HepG2 (cell line): Measurements from ENCODE around the gene TRIM37. TPM values are rescaled to one million over a fixed set of nuclear protein-coding genes. Genes with fewer than 3 reads are reported as not detected.
A peak's percentile ranks its signal among the peaks of the same experiment; 100 is the strongest.

ENCODE experiments used
- ARID4A ChIP-seq: sonication (generic); formaldehyde crosslinking; IDR thresholded peaks from 2 replicates; pipeline ENCODE4 v1.5.0; 2020; ENCODE audit warnings: mild to moderate bottlenecking, missing genetic modification reagents, borderline replicate concordance
- ATF2 ChIP-seq: sonication (generic); formaldehyde crosslinking; IDR thresholded peaks from 2 replicates; pipeline ENCODE4 v1.4.0; 2020; ENCODE audit warnings: missing genetic modification reagents
- CHD4 ChIP-seq: fragments of 200-600 bp; sonication (generic); IDR thresholded peaks from 2 replicates; pipeline ENCODE4 v1.7.0; 2017; ENCODE audit warnings: mild to moderate bottlenecking, low read length, borderline replicate concordance
- EP300 ChIP-seq, 3 experiments: sonication (generic) in 1 of 3; formaldehyde crosslinking in 1 of 3; IDR thresholded peaks; 2 replicates each; pipeline versions ENCODE4 v1.5.1 to v1.6.1; 2011 to 2020; ENCODE audit warnings: low read depth in 2 of 3, low read length in 2 of 3, borderline replicate concordance in 1 of 3, improper control_type of control experiment in 1 of 3, mild to moderate bottlenecking in 1 of 3, missing genetic modification reagents in 1 of 3, moderate library complexity in 1 of 3
- KDM5B ChIP-seq: sonication (generic); formaldehyde crosslinking; IDR thresholded peaks from 2 replicates; pipeline ENCODE4 v1.4.0; 2020; ENCODE audit warnings: missing genetic modification reagents, mild to moderate bottlenecking, borderline replicate concordance
- NCOA2 ChIP-seq: sonication (generic); formaldehyde crosslinking; IDR thresholded peaks from 2 replicates; pipeline ENCODE4 v1.8.0; 2022; ENCODE audit warnings: inconsistent platforms
- NCOR1 ChIP-seq: fragments of 200-600 bp; sonication (generic); IDR thresholded peaks from 2 replicates; pipeline ENCODE4 v1.7.0; 2017; ENCODE audit warnings: antibody characterized with exemption, low read length, borderline replicate concordance
- REST ChIP-seq, 2 experiments: IDR thresholded peaks; 2 replicates each; pipeline ENCODE4 v1.6.1; 2011 to 2012; ENCODE audit warnings: low read length in 2 of 2, borderline replicate concordance in 1 of 2, low read depth in 1 of 2, mild to moderate bottlenecking in 1 of 2, moderate library complexity in 1 of 2
- SMAD3 ChIP-seq: sonication (generic); formaldehyde crosslinking; IDR thresholded peaks from 2 replicates; pipeline ENCODE4 v1.4.0; 2020; ENCODE audit warnings: missing genetic modification reagents
- SP2 ChIP-seq: sonication (generic); formaldehyde crosslinking; IDR thresholded peaks from 2 replicates; pipeline ENCODE4 v1.5.1; 2020; ENCODE audit warnings: mild to moderate bottlenecking, missing genetic modification reagents
- TBL1XR1 ChIP-seq: fragments of 150-350 bp; IDR thresholded peaks from 2 replicates; pipeline ENCODE4 v1.6.1; 2014; ENCODE audit warnings: borderline replicate concordance, low read length; ENCODE audit not compliant: partially characterized antibody
- TEAD3 ChIP-seq: optimal IDR thresholded peaks from 2 replicates; pipeline ENCODE3; 2016; ENCODE audit warnings: borderline replicate concordance
- THAP9 ChIP-seq: sonication (generic); formaldehyde crosslinking; IDR thresholded peaks from 2 replicates; pipeline ENCODE4; 2020; ENCODE audit warnings: missing genetic modification reagents, mild to moderate bottlenecking, borderline replicate concordance
- ZNF547 ChIP-seq: sonication (generic); formaldehyde crosslinking; IDR thresholded peaks from 2 replicates; pipeline ENCODE4 v1.5.1; 2020; ENCODE audit warnings: mild to moderate bottlenecking, missing genetic modification reagents
- polyA plus RNA-seq, 8 experiments: library from polyadenylated mRNA; depleted of rRNA in 3 of 8; stranded (reverse) in 7 of 8; unstranded in 1 of 8; fragments of >200 nt; fragmentation: Illumina TruSeq in 4 of 8; extraction: Trizol in 4 of 8; gene quantifications; 2 replicates each; pipeline versions ENCODE4 v1.2.1 to v1.2.3, GENCODE V29; 2011 to 2016; ENCODE audit warnings: low read depth in 4 of 8, missing spikeins in 1 of 8, mixed read lengths in 1 of 8; ENCODE audit not compliant: insufficient read depth in 1 of 8
- total RNA-seq, 5 experiments: library from RNA; depleted of rRNA; stranded (reverse); fragments of >200 nt; fragmentation: Illumina TruSeq; extraction: Trizol; gene quantifications; 2 replicates each; pipeline ENCODE4 v1.2.3, GENCODE V29; 2016; ENCODE audit warnings: low read depth in 1 of 5

Gene TRIM37
- total and polyA plus RNA-seq, 2 of the 13 experiments (the other 11 are each of a cell fraction or from before 2014, with no cell fraction given): 12.4 to 39.1 TPM

GRCh38 chr17:59154721-59155438 is 48.2 kb upstream of the TRIM37 start, which contains the start of gene SKA2 (continued):
- peak; percentile 90; the same call in 1 of the 2 replicates for TF ChIP-seq ARID4A (CRISPR knock-in tag)
- 0 out of 4 replicates have a peak, but pooled peaks of 1 of the 2 experiments have one; percentile 13 for TF ChIP-seq REST (IDR thresholded peaks at IDR 0.05; ENCODE audit: borderline replicate concordance in 1 of 2, low read depth in 1 of 2, low read length in 2 of 2)
- no peak for TF ChIP-seq TBL1XR1
- peak; percentile 69; the same call in 1 of the 2 replicates for TF ChIP-seq KDM5B
- TF ChIP-seq SMAD3 (CRISPR knock-in tag): no peak; the same call in 1 of the 2 replicates
- no peak for TF ChIP-seq EP300 (IDR thresholded peaks at IDR 0.05; ENCODE audit: low read depth in 2 of 2, low read length in 2 of 2)
- peak; percentile 44; the same call in 1 of the 2 replicates for TF ChIP-seq EP300 (CRISPR knock-in tag; IDR thresholded peaks at IDR 0.05; ENCODE audit: borderline replicate concordance)
- peak; percentile 40; the same call in 1 of the 2 replicates for TF ChIP-seq NCOR1
- TF ChIP-seq CHD4: no peak; the same call in 1 of the 2 replicates
- peak; percentile 40; the same call in 1 of the 2 replicates for TF ChIP-seq NCOA2 (CRISPR knock-in tag)
- peak; percentile 80; the same call in 1 of the 2 replicates for TF ChIP-seq ZNF547 (CRISPR knock-in tag)
- peak; percentile 98 for TF ChIP-seq SP2 (CRISPR knock-in tag)
- peak; percentile 68; the same call in 1 of the 2 replicates for TF ChIP-seq THAP9
- peak; percentile 50 for TF ChIP-seq ATF2 (CRISPR knock-in tag)
- TF ChIP-seq TEAD3 (CRISPR knock-in tag): peak; percentile 100
